Measurements from ENCODE around the gene PGAP3.

PGAP3 gene

GRCh38 chr17:39663340-39663687, 24.5 kb downstream of the PGAP3 start:
- DNase-seq, result no peak
- intact Hi-C loops (cut with DNase I), result no loop called here

DNA sequence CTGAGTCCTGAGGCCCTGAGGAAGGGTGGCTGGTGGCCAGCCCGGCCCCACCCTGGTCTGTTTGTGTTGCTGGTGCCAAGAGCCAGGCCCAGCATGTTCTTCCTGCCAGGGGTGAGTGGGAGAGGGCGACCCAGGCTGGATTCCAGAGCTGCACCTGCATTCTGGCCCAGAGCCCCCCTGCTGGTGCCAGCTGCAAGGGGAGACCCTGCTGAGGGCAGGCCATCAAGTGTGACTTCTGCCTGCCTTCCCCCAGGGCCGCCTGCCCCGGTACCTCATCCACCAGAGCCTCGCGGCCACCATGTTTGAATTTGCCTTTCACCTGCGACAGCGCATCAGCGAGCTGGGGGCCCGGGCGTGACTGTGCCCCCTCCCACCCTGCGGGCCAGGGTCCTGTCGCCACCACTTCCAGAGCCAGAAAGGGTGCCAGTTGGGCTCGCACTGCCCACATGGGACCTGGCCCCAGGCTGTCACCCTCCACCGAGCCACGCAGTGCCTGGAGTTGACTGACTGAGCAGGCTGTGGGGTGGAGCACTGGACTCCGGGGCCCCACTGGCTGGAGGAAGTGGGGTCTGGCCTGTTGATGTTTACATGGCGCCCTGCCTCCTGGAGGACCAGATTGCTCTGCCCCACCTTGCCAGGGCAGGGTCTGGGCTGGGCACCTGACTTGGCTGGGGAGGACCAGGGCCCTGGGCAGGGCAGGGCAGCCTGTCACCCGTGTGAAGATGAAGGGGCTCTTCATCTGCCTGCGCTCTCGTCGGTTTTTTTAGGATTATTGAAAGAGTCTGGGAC, 25.1 kb downstream of the PGAP3 start:
- no peak for DNase-seq
- intact Hi-C loops (cut with DNase I), result no loop called here

- intact Hi-C loops (cut with DNase I), result no loop called here
- DNase-seq, result no peak
Observed at GRCh38 chr17:39661744-39662541, 25.9 kb downstream of the PGAP3 start.

- intact Hi-C loops (cut with DNase I), result no loop called here
- peak in 1 of 10 donors; percentile 78 for DNase-seq
Observed at GRCh38 chr17:39660397-39661385, 27.2 kb downstream of the PGAP3 start.

GRCh38 chr17:39660011-39660360, 27.9 kb downstream of the PGAP3 start:
- intact Hi-C loops (cut with DNase I), result no loop called here
- no peak for DNase-seq

DNA sequence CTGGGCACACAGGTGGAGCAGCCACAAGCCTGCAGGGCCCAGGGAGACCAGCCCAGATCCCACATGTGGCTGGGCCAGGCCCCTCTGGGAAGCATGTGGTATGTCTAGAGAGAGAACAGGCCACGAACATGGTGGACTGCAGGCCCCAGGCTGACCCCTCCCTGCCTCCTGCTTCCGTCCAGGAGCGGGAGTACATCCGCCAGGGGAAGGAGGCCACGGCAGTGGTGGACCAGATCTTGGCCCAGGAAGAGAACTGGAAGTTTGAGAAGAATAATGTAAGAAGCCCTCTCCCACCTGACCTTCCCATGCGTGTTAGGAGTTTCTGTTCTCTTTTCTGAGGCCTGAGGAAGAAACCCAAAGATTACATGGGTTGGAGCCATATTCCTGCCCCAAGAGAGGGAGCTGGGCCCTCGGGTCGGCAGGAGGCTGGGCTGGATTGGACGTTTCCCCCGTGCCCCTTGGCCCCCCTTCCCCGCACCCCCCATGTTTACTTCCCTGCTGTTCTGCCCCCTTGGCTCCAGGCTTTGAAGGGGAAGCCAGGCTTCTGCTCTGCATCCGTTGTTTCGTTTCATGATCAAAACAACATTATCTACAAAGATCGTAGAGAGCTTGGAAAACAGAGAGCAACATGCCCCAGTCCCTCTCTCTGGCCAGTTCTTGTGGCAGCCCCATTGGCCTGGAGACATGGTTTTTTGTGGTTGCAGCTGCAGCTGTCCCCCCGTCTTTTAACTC, 28.4 kb downstream of the PGAP3 start:
- DNase-seq, result no peak

DNA sequence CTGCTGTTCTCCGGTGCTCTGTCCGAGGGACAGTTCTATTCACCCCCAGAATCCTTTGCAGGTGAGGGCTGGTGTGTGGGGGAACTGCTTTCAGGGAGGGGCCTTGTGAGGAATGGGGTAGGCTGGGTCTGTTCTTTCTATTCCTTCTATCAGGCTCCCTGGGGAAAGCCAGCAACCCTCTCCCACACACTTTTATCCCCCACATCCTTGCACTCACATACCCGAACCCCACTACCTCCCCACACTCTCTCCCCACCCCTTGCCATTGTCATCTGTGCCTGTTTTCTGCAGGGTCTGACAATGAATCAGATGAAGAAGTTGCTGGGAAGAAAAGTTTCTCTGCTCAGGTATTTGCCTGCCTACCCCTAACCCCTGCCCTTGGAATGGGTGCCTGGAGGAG, 29.1 kb downstream of the PGAP3 start:
- intact Hi-C loops (cut with DNase I), result no loop called here
- DNase-seq, result no peak

More for the DNA sequence above, 28.4 kb downstream of the PGAP3 start:
- intact Hi-C loops (cut with DNase I), result no loop called here

GRCh38 chr17:39658346-39658745, 29.5 kb downstream of the PGAP3 start:
- intact Hi-C loops (cut with DNase I), result no loop called here
- DNase-seq, result no peak

- intact Hi-C loops (cut with DNase I), result no loop called here
- DNase-seq, result no peak
Observed at GRCh38 chr17:39655105-39655504, 32.8 kb downstream of the PGAP3 start.

DNA sequence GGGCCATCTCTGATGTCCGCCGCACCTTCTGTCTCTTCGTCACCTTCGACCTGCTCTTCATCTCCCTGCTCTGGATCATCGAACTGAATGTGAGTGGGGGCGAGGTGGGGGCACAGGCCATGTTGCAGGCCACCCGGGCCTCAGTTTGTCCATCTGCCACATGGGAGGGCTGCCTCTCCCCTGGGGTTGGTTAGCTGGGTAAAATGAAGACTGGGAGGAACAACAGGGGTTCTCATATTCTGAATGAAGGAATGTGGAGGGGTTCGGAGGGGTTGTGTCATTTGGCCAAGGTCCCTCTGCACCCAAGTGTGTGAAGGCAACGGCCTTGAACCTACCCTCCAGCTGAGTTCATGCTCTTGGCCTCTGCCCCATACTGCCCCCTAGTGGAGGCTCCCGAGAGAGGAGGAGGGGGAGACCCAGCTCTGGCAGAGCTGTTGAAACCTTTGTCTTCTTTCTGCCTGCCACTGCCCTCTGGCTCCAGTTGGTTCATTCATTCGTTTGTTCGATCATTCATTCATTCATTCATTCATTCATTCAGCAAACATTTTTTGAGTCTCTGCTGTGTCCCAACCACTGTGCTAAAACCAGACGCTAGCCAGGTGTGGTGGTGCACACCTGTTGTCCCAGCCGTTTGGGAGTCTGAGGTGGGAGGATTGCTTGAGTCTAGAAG, 34.1 kb downstream of the PGAP3 start:
- intact Hi-C loops (cut with DNase I), result no loop called here
- DNase-seq, result peak in 6 of 10 donors; percentile 57 to 93 (median 72)

GRCh38 chr17:39653316-39653661, 34.6 kb downstream of the PGAP3 start:
- intact Hi-C loops (cut with DNase I), result no loop called here
- DNase-seq, result no peak

DNA sequence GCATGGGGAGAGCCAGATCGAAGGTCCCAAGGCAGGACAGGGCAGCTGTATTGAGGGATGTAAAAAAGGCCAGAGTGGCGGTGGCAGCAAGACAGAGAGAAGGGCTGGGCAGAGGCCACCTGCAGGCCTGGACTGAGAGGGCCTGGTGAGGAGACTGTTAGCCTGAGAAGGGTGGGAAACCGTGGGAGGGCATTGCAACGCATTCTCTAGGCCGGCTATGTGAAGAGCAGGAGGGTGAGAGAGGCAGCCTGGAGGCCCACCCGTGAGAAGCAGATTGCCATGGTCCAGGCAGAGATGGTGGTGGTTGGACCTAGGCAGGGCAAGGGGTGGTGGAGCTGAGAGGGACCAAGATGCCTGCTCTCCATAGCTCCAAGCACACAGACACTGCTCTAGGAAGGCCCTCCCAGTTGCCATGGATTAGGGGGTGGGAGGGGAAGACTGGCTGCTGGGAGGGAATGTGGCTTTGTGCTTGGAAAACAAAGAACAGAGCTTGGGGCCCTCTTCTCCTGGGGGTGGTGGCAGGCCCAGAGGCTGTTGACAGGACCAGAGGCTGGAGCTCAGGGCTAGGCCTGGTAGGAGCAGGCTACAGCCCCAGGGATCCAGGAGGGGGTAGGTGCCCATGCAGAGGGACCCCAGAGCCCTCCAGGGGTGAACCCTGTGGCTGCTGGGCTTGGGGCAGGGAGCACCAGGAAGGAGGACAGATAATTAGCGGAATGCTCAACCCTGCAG, 35.1 kb downstream of the PGAP3 start:
- peak in 7 of 10 donors; percentile 37 to 94 (median 52) for DNase-seq
- intact Hi-C loops (cut with DNase I), result no loop called here

GRCh38 chr17:39651923-39652586, 35.8 kb downstream of the PGAP3 start:
- intact Hi-C loops (cut with DNase I), result no loop called here
- no peak for DNase-seq

DNA sequence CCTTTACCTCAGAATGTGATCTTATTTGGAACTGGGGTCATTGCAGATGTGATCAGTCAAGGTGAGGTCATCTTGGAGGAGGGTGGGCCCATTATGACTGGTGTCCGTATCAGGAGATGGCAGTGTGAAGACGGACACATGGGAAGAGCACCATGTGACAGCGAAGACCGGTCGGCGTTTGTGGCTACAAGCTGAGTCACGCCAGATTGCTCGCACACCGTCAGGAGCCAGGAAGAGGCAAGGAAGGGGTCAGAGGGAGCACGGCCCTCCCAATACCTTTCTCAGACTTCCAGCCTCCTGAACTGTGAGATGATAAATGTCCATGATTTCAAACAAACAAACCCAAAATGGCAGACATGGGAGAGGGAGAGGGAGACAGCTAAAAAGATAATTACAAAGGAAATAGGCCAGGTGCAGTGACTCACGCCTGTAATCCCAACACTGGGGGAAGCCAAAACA, 37.7 kb downstream of the PGAP3 start:
- intact Hi-C loops (cut with DNase I), result no loop called here
- no peak for DNase-seq

GRCh38 chr17:39648616-39649366, 39.1 kb downstream of the PGAP3 start:
- intact Hi-C loops (cut with DNase I), result no loop called here
- no peak for DNase-seq

DNA sequence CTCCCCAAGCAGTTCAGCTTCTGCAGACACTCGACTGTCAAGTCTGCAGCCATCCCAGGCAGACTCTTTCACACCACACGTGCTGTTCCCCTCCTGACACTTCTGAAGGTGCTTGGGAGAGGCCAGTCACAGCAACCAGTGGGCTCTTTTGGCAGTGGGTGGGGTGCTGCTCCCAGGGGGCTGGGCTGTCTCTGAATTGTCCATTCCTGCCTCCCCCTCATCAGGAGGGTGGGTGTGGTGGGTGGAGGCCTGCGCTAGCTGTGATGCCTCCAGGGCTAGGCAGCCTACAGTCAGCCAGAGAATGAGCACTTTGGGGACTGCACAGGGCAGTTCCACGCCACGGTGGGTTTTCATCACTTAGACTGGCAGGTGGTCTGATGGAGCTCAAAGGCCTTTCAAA, 40.6 kb downstream of the PGAP3 start:
- intact Hi-C loops (cut with DNase I), result no loop called here
- no peak for DNase-seq

- no peak for DNase-seq
- intact Hi-C loops (cut with DNase I), result no loop called here
Observed at GRCh38 chr17:39643271-39643670, 44.6 kb downstream of the PGAP3 start.
